Eye (tissue), 1 donor: ENCODE measurements around the gene SYNJ1.

ENCODE experiments used
- DNase-seq: peaks from one replicate; pipeline ENCODE4 v3.0.0-alpha.2; 2015

The SYNJ1 gene

GRCh38 chr21:32608851-32609250 is 119.0 kb downstream of the SYNJ1 start:
- peak; percentile 95 for DNase-seq

- no peak for DNase-seq
Measured at GRCh38 chr21:32605469-32605868, 122.3 kb downstream of the SYNJ1 start.

GRCh38 chr21:32604464-32604863 is 123.3 kb downstream of the SYNJ1 start:
- no peak for DNase-seq

- peak; percentile 30 for DNase-seq
Measured at GRCh38 chr21:32603131-32603530, 124.7 kb downstream of the SYNJ1 start.

GRCh38 chr21:32602099-32602498 is 125.7 kb downstream of the SYNJ1 start:
- no peak for DNase-seq

- no peak for DNase-seq
Measured at GRCh38 chr21:32599526-32599925, 128.3 kb downstream of the SYNJ1 start.

- no peak for DNase-seq
Measured at GRCh38 chr21:32599091-32599490, 128.7 kb downstream of the SYNJ1 start.

GRCh38 chr21:32597205-32597604 is 130.6 kb downstream of the SYNJ1 start:
- DNase-seq = no peak

- no peak for DNase-seq
Measured at GRCh38 chr21:32595431-32595830, 132.4 kb downstream of the SYNJ1 start.

- DNase-seq = no peak
Measured at GRCh38 chr21:32593690-32594089, 134.1 kb downstream of the SYNJ1 start.

- no peak for DNase-seq
Measured at GRCh38 chr21:32592929-32593502, 134.8 kb downstream of the SYNJ1 start.

GRCh38 chr21:32590130-32590529 is 137.7 kb downstream of the SYNJ1 start:
- no peak for DNase-seq

GRCh38 chr21:32587651-32588050 is 140.2 kb downstream of the SYNJ1 start:
- DNase-seq = no peak

- DNase-seq = no peak
Measured at GRCh38 chr21:32587120-32587519, 140.7 kb downstream of the SYNJ1 start.

GRCh38 chr21:32585970-32586369 is 141.8 kb downstream of the SYNJ1 start:
- DNase-seq = no peak

- no peak for DNase-seq
Measured at GRCh38 chr21:32585042-32585710, 142.6 kb downstream of the SYNJ1 start, which contains the start of gene TCP10L. TCP10L (minus strand) TSS chr21:32585523; CDS start chr21:32584304, 1,219 bp downstream.

- no peak for DNase-seq
Measured at GRCh38 chr21:32584472-32584871, 143.3 kb downstream of the SYNJ1 start.

- no peak for DNase-seq
Measured at GRCh38 chr21:32581732-32582131, 146.1 kb downstream of the SYNJ1 start.

GRCh38 chr21:32580949-32581348 is 146.9 kb downstream of the SYNJ1 start:
- no peak for DNase-seq
